ENCODE measurements around the gene NAV2.

The NAV2 gene

GRCh38 chr11:20027556-20028013 is 314.9 kb downstream of the NAV2 start:
- DNase-seq, result no peak

GRCh38 chr11:20029193-20029592 is 316.6 kb downstream of the NAV2 start:
- DNase-seq, result no peak

GRCh38 chr11:20030472-20030871 is 317.8 kb downstream of the NAV2 start:
- DNase-seq, result no peak

- no peak for DNase-seq
Observed at GRCh38 chr11:20031155-20032001, 318.7 kb downstream of the NAV2 start.

GRCh38 chr11:20032127-20032526 is 319.5 kb downstream of the NAV2 start:
- no peak for DNase-seq

- DNase-seq, result no peak
Observed at GRCh38 chr11:20032577-20033260, 320.1 kb downstream of the NAV2 start.

GRCh38 chr11:20033806-20034205 is 321.2 kb downstream of the NAV2 start:
- no peak for DNase-seq

GRCh38 chr11:20034941-20035340 is 322.3 kb downstream of the NAV2 start:
- no peak for DNase-seq

GRCh38 chr11:20035375-20035700 is 322.7 kb downstream of the NAV2 start:
- DNase-seq, result no peak

GRCh38 chr11:20035701-20036601 is 323.3 kb downstream of the NAV2 start:
- DNase-seq, result no peak

- no peak for DNase-seq
Observed at GRCh38 chr11:20036626-20037335, 324.1 kb downstream of the NAV2 start.

GRCh38 chr11:20037396-20038153 is 324.9 kb downstream of the NAV2 start:
- DNase-seq, result no peak

- DNase-seq, result no peak
Observed at GRCh38 chr11:20038412-20038811, 325.8 kb downstream of the NAV2 start.

GRCh38 chr11:20038972-20039371 is 326.3 kb downstream of the NAV2 start:
- no peak for DNase-seq

- no peak for DNase-seq
Observed at GRCh38 chr11:20041499-20041898, 328.9 kb downstream of the NAV2 start.

- no peak for DNase-seq
Observed at GRCh38 chr11:20042045-20042639, 329.5 kb downstream of the NAV2 start.

GRCh38 chr11:20042811-20043341 is 330.2 kb downstream of the NAV2 start:
- no peak for DNase-seq

GRCh38 chr11:20043992-20044391 is 331.4 kb downstream of the NAV2 start:
- no peak for DNase-seq

- DNase-seq, result no peak
Observed at GRCh38 chr11:20045098-20045688, 332.6 kb downstream of the NAV2 start.

GRCh38 chr11:20046416-20046815 is 333.8 kb downstream of the NAV2 start:
- DNase-seq, result no peak
